ENCODE data around the gene HDC.
A peak's percentile ranks its signal among the peaks of the same experiment; 100 is the strongest.

Gene HDC

GRCh38 chr15:50257924-50258323 is 7.6 kb downstream of the HDC start:
- Histone ChIP-seq H3K14ac (ENCODE audit: low read length in 2 of 2) (no peak overlapping the region), H3K18ac (ENCODE audit: low read depth in 1 of 2, low read length in 2 of 2) (no peak overlapping the region), H3K27me3 (ENCODE audit: control insufficient read depth in 1 of 2, insufficient read depth in 1 of 2, low read length in 2 of 2) (peaks cover 15 to 32% of the 10 kb centered on the region in 2 experiments), H4K91ac (ENCODE audit: low read length) (no peak overlapping the region), H3K27ac (ENCODE audit: low read length, poor library complexity, severe bottlenecking) (no peak overlapping the region), H3K4me3 (ENCODE audit: insufficient read depth in 1 of 2, low read depth in 1 of 2, low read length in 2 of 2) (no peak overlapping the region), H2AK5ac (ENCODE audit: low read length, severe bottlenecking) (no peak overlapping the region), H3K23ac (ENCODE audit: low read length in 2 of 2) (no peak overlapping the region), H2BK12ac (ENCODE audit: low read length in 2 of 2) (no peak overlapping the region), H3K9ac (ENCODE audit: low read length) (no peak overlapping the region), H3K36me3 (ENCODE audit: control insufficient read depth in 1 of 2, insufficient read depth in 2 of 2, low read depth in 1 of 2, low read length in 2 of 2) (no peaks in the 10 kb centered on the region), H2BK15ac (ENCODE audit: low read depth, poor library complexity, severe bottlenecking) (no peak overlapping the region), H3K4me2 (ENCODE audit: low read length, poor library complexity, severe bottlenecking) (no peak overlapping the region), H4K8ac (ENCODE audit: low read length) (no peak overlapping the region), H2BK5ac (ENCODE audit: low read depth, low read length, poor library complexity, severe bottlenecking) (no peak overlapping the region), H3K79me1 (replicated peaks; ENCODE audit: low read length, poor library complexity, severe bottlenecking) (no peaks in the 10 kb centered on the region), H3K4ac (ENCODE audit: low read depth in 1 of 2, low read length in 2 of 2) (no peak overlapping the region), H2AFZ (ENCODE audit: low read depth, low read length) (no peak overlapping the region), H3K4me1 (ENCODE audit: control insufficient read depth, insufficient read depth, low read depth, low read length) (no peaks in the 10 kb centered on the region), H3K9me3 (ENCODE audit: control insufficient read depth, low read length) (no peaks in the 10 kb centered on the region), H2BK120ac (ENCODE audit: low read depth, low read length) (no peak overlapping the region)
- 100% methylated on average over 1 of the region's 3 CpGs for WGBS
- peak; percentile 38 for DNase-seq

GRCh38 chr15:50257332-50257731 is 8.2 kb downstream of the HDC start:
- WGBS, result 91% methylated on average over 7 of the region's 8 CpGs

GRCh38 chr15:50256188-50257041 is 9.1 kb downstream of the HDC start:
- no peak overlapping the region for H4K8ac ChIP-seq (ENCODE audit: low read length)
- H2AK5ac ChIP-seq (ENCODE audit: low read length, severe bottlenecking), result no peak overlapping the region

More at GRCh38 chr15:50257332-50257731, 8.2 kb downstream of the HDC start:
- no peak overlapping the region for H4K8ac ChIP-seq (ENCODE audit: low read length)
- no peak overlapping the region for H2AK5ac ChIP-seq (ENCODE audit: low read length, severe bottlenecking)
- no peak overlapping the region for H2AFZ ChIP-seq (ENCODE audit: low read depth, low read length)
- no peaks in the 10 kb centered on the region for H3K79me1 ChIP-seq (replicated peaks; ENCODE audit: low read length, poor library complexity, severe bottlenecking)
- H3K9ac ChIP-seq (ENCODE audit: low read length), result no peak overlapping the region
- H2BK5ac ChIP-seq (ENCODE audit: low read depth, low read length, poor library complexity, severe bottlenecking), result no peak overlapping the region
- H3K4me2 ChIP-seq (ENCODE audit: low read length, poor library complexity, severe bottlenecking), result no peak overlapping the region
- H3K14ac ChIP-seq (ENCODE audit: low read length in 2 of 2), result no peak overlapping the region
- no peak overlapping the region for H3K4me3 ChIP-seq (ENCODE audit: insufficient read depth in 1 of 2, low read depth in 1 of 2, low read length in 2 of 2)
- H3K36me3 ChIP-seq (ENCODE audit: control insufficient read depth in 1 of 2, insufficient read depth in 2 of 2, low read depth in 1 of 2, low read length in 2 of 2), result no peaks in the 10 kb centered on the region
- no peaks in the 10 kb centered on the region for H3K9me3 ChIP-seq (ENCODE audit: control insufficient read depth, low read length)
- H3K4ac ChIP-seq (ENCODE audit: low read depth in 1 of 2, low read length in 2 of 2), result peak overlapping the region in 1 of 2 experiments; percentile 21
- H2BK15ac ChIP-seq (ENCODE audit: low read depth, poor library complexity, severe bottlenecking), result no peak overlapping the region
- no peak overlapping the region for H3K23ac ChIP-seq (ENCODE audit: low read length in 2 of 2)
- no peaks in the 10 kb centered on the region for H3K4me1 ChIP-seq (ENCODE audit: control insufficient read depth, insufficient read depth, low read depth, low read length)
- H2BK12ac ChIP-seq (ENCODE audit: low read length in 2 of 2), result no peak overlapping the region
- peak overlapping the region in 1 of 2 experiments; percentile 50 for H3K18ac ChIP-seq (ENCODE audit: low read depth in 1 of 2, low read length in 2 of 2)
- H2BK120ac ChIP-seq (ENCODE audit: low read depth, low read length), result no peak overlapping the region
- DNase-seq, result no peak
- H4K91ac ChIP-seq (ENCODE audit: low read length), result no peak overlapping the region
- H3K27me3 ChIP-seq (ENCODE audit: control insufficient read depth in 1 of 2, insufficient read depth in 1 of 2, low read length in 2 of 2), result peaks cover 15 to 31% of the 10 kb centered on the region in 2 experiments
- H3K27ac ChIP-seq (ENCODE audit: low read length, poor library complexity, severe bottlenecking), result no peak overlapping the region

GRCh38 chr15:50252556-50252955 is 13.0 kb downstream of the HDC start:
- Histone ChIP-seq H3K23ac (ENCODE audit: low read length in 2 of 2) (no peak overlapping the region), H3K9me3 (ENCODE audit: control insufficient read depth, low read length) (no peaks in the 10 kb centered on the region), H2BK15ac (ENCODE audit: low read depth, poor library complexity, severe bottlenecking) (no peak overlapping the region), H2AFZ (ENCODE audit: low read depth, low read length) (no peak overlapping the region), H3K4me3 (ENCODE audit: insufficient read depth in 1 of 2, low read depth in 1 of 2, low read length in 2 of 2) (no peak overlapping the region), H3K4ac (ENCODE audit: low read depth in 1 of 2, low read length in 2 of 2) (no peak overlapping the region), H4K8ac (ENCODE audit: low read length) (no peak overlapping the region), H3K14ac (ENCODE audit: low read length in 2 of 2) (no peak overlapping the region), H3K18ac (ENCODE audit: low read depth in 1 of 2, low read length in 2 of 2) (no peak overlapping the region), H2AK5ac (ENCODE audit: low read length, severe bottlenecking) (no peak overlapping the region), H3K27me3 (ENCODE audit: control insufficient read depth in 1 of 2, insufficient read depth in 1 of 2, low read length in 2 of 2) (peaks cover 15 to 19% of the 10 kb centered on the region in 2 experiments), H2BK5ac (ENCODE audit: low read depth, low read length, poor library complexity, severe bottlenecking) (no peak overlapping the region), H3K4me1 (ENCODE audit: control insufficient read depth, insufficient read depth, low read depth, low read length) (peaks cover 2% of the 10 kb centered on the region), H3K4me2 (ENCODE audit: low read length, poor library complexity, severe bottlenecking) (no peak overlapping the region), H3K36me3 (ENCODE audit: control insufficient read depth in 1 of 2, insufficient read depth in 2 of 2, low read depth in 1 of 2, low read length in 2 of 2) (no peaks in the 10 kb centered on the region), H2BK12ac (ENCODE audit: low read length in 2 of 2) (no peak overlapping the region), H3K9ac (ENCODE audit: low read length) (no peak overlapping the region), H2BK120ac (ENCODE audit: low read depth, low read length) (no peak overlapping the region), H3K27ac (ENCODE audit: low read length, poor library complexity, severe bottlenecking) (no peak overlapping the region), H3K79me1 (replicated peaks; ENCODE audit: low read length, poor library complexity, severe bottlenecking) (no peaks in the 10 kb centered on the region), H4K91ac (ENCODE audit: low read length) (no peak overlapping the region)
- 95% methylated on average over 11 of the region's 11 CpGs for WGBS
- DNase-seq, result no peak

More at GRCh38 chr15:50256188-50257041, 9.1 kb downstream of the HDC start:
- H2BK12ac ChIP-seq (ENCODE audit: low read length in 2 of 2), result no peak overlapping the region
- H4K91ac ChIP-seq (ENCODE audit: low read length), result no peak overlapping the region
- no peaks in the 10 kb centered on the region for H3K4me1 ChIP-seq (ENCODE audit: control insufficient read depth, insufficient read depth, low read depth, low read length)
- no peak overlapping the region for H2BK15ac ChIP-seq (ENCODE audit: low read depth, poor library complexity, severe bottlenecking)
- H2BK5ac ChIP-seq (ENCODE audit: low read depth, low read length, poor library complexity, severe bottlenecking), result no peak overlapping the region
- H3K36me3 ChIP-seq (ENCODE audit: control insufficient read depth in 1 of 2, insufficient read depth in 2 of 2, low read depth in 1 of 2, low read length in 2 of 2), result no peaks in the 10 kb centered on the region
- 86% methylated on average over 3 of the region's 5 CpGs for WGBS
- H2BK120ac ChIP-seq (ENCODE audit: low read depth, low read length), result no peak overlapping the region
- no peak overlapping the region for H3K18ac ChIP-seq (ENCODE audit: low read depth in 1 of 2, low read length in 2 of 2)
- no peak overlapping the region for H3K4me2 ChIP-seq (ENCODE audit: low read length, poor library complexity, severe bottlenecking)
- peaks cover 15 to 35% of the 10 kb centered on the region in 2 experiments for H3K27me3 ChIP-seq (ENCODE audit: control insufficient read depth in 1 of 2, insufficient read depth in 1 of 2, low read length in 2 of 2)
- H2AFZ ChIP-seq (ENCODE audit: low read depth, low read length), result no peak overlapping the region
- no peak overlapping the region for H3K4me3 ChIP-seq (ENCODE audit: insufficient read depth in 1 of 2, low read depth in 1 of 2, low read length in 2 of 2)
- H3K27ac ChIP-seq (ENCODE audit: low read length, poor library complexity, severe bottlenecking), result no peak overlapping the region
- peak; percentile 65 for DNase-seq
- no peak overlapping the region for H3K4ac ChIP-seq (ENCODE audit: low read depth in 1 of 2, low read length in 2 of 2)
- no peak overlapping the region for H3K9ac ChIP-seq (ENCODE audit: low read length)
- H3K14ac ChIP-seq (ENCODE audit: low read length in 2 of 2), result no peak overlapping the region
- no peak overlapping the region for H3K23ac ChIP-seq (ENCODE audit: low read length in 2 of 2)
- H3K79me1 ChIP-seq (replicated peaks; ENCODE audit: low read length, poor library complexity, severe bottlenecking), result no peaks in the 10 kb centered on the region
- H3K9me3 ChIP-seq (ENCODE audit: control insufficient read depth, low read length), result no peaks in the 10 kb centered on the region

All from mesenchymal stem cell (in vitro differentiated cells and primary cell).